HG02885 (cell line): Measurements from ENCODE around the gene MAP3K2.

Source experiments
- ATAC-seq: cut with Tn5 transposase; IDR thresholded peaks from one replicate; pipeline ENCODE4 v1.9.1; 2021; ENCODE audit warnings: mild to moderate bottlenecking; ENCODE audit not compliant: unreplicated experiment, poor library complexity

The MAP3K2 gene

DNA sequence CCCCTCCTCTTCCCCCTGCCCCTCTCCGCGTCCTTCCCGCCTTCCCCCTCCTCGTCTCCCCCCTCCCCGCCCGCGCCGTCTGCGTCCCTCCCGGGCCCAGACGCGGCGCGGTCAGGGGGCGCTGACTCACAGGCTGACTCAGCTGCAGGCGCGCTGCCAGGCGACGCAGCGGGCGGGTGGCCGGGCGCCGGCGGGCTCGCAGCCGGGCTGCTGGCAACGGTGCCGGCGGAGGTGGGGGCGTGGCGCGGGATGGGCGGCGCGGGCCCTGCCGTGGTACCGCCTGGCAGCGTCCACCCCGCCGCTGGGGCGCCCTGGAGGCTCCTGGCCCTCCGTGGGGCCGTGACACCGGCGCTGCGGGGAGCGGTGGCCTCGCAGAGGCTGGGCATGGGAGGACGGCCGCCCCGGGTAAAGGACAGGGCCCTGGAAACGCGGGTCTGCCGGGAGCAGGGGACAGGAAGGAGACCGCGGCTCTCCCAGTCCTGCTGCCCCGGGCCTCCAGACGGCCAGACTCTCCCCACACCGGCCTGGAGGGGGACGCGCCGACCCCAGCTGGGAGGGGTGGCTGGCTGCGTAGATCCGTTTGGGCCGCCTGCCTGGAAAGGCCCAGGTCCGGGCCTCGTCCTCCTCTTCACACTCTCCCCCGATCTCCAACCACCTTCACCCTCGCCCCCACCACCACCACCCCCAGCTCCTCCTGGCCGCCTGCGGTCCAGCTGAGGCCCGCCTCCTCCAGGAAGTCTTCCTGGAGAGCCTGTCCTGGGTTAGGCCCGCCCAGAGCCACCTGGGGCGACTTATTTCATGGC, 20.4 kb upstream of the MAP3K2 start:
- ATAC-seq = peak; percentile 69

DNA sequence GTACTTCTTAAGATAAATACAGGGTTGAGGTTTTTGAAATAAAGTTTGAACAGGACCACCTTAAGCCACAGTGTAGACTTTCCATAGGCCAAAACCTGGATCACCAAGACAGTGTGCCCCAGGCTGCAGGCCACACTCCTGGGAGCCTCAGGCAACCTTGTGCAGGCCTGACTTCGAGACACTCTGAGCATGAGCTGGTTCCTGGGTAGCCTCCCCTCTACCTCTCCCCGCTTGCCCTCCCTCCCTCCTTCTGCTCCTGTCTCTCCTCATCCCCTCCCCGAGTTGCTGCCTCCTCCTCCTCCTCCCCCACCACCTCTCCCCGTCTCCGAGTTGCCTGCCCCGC, 19.9 kb upstream of the MAP3K2 start:
- ATAC-seq = peak; percentile 32

DNA sequence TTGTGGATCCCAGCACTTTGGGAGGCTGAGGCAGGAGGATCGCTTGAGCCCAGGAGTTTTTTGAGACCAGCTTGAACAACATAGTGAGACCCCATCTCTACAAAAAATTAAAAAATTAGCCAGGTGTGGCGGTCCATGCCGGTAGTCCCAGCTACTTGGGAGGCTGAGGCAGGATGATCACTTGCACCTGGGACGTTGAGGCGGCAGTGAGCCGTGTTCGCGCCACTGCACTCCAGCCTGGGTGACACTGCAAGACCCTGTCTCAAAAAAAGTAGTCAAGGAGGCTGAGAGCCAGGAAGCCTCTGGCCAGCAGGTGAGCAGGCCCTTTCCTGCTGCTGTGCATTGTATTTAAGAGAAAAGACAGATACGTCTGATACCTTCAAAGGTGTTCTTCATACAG, 19.3 kb upstream of the MAP3K2 start:
- no peak for ATAC-seq

DNA sequence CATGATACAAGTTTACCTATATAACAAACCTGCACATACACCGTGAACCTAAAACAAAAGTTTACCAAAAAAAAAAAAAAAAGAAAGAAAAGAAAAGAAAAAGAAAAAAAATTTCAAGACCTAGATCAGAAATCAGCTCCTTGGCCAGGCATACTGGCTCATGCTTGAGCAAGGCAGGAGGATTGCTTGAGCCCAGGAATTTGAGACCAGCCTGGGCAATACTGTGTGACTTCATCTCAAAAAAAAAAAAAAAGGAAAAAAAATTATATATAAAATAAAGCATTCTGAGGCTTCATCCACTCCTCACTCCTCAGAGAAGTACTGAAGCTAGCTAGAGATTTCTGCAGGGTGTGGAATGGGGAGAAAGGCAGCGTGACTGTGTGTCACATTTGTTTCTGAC, 18.7 kb upstream of the MAP3K2 start:
- no peak for ATAC-seq

DNA sequence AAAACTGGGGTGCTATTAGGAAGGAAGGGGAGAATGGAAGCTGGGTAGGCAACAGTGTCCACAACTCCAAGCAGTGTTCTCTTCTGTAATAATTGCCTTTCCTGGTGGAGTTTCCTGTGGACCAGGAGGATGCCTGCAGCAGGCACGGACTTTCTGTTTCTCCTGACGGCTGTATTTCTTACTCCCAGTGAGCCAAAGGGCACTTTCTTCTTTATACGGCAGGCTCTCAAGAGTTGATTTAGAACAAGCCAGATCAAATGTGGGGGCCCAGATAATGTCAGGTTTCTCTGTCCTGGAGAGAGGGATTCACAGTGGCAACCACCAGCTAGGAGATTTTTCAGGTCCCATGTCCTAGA, 17.5 kb upstream of the MAP3K2 start:
- ATAC-seq = no peak

DNA sequence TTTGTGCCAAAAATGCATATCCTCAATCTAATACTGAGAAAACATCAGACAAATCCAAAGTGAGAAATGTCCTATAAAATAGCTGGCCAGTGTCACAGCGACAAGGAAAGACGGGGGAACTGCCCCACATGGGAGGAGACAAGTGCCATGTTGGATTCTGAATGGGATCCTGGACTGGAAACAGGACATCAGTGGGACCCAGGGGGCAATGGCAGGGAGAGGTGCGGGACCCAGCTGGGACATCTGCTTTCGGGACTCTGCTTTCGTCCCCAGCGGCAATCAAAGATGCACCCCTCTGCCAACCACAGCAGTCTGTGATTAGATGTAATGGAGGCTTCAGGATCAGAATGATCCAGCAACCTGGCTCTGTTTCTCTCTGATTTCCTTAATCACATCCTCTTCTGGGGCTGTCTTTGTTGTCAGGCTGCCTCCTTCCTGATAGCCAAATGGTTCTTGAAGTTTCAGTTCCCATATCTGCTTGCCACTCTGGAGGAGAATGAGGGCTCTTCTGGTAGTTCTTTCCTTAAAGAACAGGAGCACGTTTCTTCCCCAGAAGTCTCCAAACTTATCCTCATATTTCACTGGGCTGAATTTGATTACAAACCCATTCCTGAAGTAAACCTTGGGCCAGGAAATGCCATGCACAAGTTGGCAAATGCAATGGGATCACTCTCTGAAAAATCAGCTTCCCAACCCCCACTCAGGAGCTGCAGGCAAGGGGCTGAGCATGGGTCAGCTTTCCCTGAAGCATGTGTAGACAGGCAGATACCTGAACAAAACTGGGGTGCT, 16.9 kb upstream of the MAP3K2 start:
- no peak for ATAC-seq

DNA sequence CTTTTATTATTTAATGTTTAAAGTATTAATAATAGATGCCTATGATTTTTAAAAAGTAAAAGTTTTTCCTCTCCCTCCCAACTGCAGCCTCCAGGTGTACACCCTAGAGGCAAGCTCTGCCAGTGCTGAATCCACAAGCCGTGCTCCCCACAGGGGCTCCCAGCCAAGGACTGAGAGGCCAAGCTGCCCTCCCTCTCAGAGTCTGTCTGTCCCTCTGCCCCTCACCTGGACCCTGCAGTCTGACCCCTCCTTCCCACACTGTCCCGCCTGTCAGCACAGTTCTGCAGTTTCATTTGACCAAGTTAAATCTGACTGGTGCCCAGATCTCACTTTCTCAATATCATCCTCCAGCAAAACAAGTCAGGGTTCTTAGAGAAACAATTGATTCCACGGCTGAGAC, 15.7 kb upstream of the MAP3K2 start:
- no peak for ATAC-seq

DNA sequence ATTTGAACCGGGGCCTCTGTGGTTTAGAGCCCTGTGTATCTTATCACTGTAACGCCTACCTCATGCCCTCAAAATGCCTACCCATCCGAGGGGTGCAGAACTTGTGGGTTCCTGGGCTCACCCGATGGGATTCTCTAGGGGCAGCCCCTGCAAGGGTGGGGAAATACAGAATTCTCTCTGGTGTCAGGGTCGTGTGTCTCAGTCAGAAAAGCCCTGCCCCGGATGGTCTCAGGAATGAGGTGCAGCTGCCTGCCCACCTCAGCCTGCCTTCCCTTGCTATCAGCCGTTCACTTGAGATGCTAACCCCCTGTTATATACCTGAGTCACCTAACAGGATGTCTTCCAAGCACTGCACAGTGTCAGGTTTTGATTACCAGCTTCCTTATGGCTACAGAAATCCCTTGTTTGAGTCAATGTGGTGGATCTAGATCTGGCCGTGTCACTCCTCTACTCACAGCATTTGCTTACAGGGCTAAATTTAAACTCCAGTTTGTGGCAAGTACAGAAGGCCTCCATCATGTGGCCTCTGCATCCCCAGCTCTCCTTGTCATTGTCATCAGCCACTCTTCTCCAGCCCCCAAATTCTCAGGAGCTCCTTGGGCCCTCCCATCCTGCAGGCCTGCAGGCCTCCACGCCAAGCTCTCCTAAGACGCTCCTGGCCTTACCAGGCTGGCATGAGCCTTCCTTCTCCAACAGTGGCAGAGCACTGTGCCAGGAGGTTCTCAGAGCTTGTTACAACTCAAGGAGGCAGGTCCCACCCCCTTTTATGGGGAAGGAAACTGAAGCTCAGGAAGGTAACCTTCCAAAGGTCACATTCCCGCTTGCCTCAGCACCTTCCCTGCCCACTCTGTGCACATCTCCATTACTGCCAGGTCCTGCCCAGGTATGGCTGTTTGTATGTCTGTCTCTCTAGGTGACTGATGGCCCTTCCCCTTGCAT, 14.3 kb upstream of the MAP3K2 start:
- peak; percentile 39 for ATAC-seq

DNA sequence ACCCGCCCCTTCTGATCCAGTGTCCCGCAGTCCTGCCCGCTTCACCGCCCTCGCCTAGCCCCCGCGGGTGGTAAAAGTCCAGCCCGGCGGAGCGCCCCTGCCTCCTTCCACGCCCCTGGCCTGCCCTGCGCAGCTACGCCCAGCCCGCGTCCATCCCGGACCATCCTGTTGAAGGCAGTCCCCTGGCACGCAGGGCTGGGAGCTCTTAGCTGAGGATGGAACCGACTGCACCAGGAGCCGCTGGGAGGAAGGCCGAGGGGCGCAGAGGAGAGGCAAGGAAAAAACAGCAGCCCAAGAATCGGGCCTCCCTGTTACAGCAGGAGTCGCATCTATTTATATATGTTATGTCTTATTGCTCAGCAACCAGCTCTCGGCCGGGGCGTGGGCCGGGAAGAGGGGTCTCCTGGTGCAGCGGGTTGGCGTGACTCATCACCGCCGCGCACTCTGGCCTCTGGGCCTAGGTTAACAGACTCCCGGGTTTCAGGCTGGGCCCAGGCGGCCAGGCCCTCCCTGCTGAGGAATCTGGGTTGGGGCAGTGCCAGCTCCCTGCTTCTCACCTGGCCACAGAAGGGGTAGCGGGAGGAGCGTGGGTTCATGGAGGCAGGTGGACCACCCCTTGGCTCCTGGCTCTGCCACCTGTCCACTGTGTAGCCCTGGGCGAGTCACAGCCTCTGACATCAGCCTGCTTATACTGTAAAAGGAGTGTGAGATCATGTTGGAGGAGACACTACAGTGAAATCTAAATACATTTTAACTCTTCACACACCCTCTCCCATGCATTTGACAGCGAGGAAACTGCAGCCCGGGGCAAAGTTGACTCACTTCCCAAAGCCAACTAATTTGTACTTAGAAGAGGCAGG, 13.4 kb upstream of the MAP3K2 start:
- ATAC-seq = peak; percentile 2

DNA sequence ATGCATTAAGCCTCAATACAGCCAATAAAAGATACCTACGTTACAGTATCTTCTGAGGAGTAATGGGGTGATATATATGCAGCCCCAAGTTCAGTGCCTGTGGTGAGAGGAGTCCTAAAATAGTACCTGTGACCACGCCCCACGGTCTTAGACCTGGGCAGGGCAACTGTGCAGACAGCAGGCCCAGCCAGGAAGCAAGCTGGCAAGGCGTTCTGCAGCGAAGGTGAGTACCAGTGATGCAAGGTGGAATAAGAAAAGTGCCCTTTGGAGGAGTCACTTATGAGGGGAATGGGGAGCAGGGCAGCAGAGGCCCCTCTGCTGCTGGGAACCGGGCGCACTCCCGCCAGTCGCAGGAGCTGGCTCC, 12.7 kb upstream of the MAP3K2 start:
- ATAC-seq = no peak

DNA sequence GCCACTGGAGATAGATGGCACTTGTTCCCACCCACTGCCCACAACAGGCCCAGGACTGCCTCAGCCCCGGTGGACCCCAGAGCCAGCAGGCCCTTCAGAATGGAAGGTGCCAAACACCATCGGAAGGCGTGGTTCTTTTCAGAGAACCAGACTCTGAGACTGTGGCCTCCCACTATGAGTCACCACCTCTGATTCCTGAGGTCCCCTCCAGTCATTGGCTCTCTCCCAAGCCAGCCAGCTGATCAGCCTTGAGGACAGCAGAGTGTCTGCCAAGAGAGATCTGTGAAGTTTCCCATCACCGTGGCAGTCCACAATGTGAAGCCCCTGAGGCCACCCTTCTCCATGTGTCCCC, 10.4 kb upstream of the MAP3K2 start:
- peak; percentile 91 for ATAC-seq

DNA sequence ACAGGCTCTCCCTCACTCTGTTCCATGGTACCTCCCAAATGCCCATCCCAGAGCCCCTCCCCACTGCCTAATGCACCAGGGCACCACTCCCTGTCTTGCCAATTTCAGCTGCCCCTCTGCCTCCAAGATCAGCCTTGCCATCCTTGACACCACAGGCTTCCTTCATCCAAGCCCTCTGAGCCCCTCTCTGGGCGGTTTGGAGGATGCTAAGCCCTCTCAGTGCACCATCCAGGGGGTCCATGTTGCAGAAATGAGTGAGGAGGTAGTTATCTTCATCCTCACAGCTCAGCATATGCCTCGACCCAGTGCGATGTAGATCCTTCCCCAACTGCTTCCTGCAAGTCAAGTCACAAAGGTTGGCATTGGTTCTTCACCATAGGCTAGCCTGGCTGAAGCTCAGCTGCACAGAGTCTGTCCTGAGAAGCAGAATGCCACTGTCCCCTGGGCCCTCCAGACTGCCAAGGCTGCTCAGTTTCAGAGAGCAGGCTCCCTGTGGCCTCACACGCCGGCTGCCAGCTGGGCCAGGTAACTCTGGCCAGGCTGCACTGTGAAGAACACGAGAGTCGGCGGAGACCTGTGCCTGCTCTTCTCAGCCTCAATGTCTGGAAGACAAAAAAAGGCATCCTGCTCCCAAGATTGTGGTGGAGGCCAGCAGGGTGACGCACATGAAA, 9.9 kb upstream of the MAP3K2 start:
- ATAC-seq = peak; percentile 1

DNA sequence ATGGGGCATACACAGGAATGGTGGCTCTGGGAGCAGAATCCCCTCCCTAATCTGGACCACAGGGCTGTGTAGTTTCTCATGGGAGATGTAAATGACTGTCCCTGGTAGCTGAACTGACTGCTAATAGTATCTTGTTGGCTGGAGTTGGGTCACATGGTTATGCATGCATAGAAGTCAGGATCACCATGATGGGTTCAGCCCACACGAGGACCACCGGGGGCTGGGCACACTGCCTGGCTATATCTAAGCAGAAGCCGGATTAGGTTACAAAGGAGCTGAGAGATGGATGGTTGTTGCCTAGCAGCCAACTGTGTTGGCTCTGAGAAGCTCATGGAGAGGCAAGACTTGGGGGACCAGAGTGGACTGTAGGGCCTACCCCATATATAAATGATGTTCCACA, 6.7 kb upstream of the MAP3K2 start:
- no peak for ATAC-seq

DNA sequence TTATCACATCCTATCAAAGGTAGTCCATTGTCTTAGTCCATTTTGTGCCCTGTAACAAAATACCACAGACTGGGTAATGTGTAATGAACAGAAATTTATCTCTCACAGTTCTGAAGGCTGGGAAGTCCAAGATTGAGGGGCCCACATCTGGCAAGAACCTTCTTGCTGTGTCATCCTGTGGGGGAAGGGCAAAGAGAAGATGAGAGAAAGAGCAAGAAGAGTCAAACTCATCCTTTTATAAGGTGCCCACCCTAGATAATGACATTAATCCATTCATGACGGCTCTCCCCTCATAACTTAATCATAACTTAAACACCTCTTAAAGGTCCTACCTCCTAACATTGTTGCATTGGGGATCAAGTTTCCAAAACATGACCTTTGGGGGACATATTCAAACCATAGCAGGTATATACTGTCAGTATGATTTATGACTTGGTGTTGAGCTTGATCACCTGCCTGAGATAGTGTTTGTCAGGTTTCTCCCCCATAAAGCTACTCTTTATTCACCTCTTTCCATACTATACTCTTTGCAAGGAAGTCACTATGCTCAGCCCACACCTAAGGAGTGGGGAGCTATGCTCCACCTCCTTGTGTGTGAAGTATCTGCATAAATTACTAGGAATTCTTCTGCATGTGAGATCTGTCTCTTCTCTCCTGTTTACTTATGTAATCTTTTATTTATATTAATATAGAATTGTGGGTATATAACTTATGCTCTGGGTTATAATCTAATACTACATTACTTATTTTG, 5.2 kb upstream of the MAP3K2 start:
- ATAC-seq = no peak

DNA sequence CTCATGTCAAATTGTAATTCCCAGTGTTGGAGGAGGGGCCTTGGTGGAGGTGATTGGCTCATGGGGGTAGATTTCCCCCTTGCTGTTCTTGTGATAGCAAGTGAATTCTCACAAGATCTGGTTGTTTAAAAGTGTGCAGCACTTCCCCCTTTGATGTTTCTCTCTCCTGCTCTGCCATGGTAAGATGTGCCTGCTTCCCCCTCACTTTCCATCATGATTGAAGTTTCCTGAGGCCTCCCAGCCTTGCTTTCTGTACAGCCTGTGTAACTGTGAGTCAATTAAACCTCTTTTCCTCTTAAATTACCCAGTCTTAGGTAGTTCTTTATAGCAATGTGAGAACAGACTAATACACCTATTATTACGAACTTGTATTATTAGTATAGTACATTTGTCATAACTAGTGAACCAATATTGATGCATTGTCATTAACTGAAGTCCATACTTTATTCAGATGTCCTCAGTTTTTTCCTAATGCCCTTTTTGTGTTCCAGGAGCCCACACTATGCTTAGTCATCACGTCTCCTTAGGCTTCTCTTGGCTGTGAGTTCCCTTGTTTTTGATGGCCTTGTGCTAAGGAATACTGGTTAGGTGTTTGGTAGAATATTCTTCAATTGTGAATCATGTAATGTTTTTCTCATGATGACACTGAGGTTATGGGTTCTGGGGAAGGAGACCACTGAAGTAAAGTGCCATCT, 4.5 kb upstream of the MAP3K2 start:
- no peak for ATAC-seq

DNA sequence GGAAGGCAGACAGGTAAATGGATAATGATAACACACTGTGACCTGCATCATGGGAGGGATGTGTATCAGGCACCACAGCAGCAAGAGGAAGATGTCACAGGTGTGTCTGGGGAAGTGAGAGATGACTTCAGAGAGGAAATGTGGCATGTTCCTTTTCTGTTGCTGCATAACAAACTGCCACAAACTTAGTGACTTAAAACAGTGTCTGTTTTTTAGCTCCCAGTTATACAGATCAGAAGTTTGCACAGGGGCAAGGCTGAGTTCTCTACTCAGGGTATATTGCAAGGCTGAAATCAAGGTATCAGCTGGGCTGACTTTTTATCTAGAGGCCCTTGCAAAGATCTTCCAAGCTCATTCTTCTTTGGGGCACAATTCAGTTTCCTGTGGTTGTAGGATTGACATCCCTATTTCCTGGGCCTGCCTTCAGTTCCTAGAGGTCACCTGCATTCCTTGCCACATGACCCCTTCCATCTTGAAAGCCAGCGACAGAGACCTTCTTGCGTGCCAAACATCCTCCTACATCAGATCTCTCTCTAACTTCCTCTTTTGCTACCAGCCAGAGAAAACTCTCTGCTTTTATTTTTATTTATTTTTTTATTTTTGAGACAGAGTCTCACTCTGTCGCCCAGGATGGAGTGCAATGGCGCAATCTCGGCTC, 2.1 kb upstream of the MAP3K2 start:
- peak; percentile 22 for ATAC-seq

DNA sequence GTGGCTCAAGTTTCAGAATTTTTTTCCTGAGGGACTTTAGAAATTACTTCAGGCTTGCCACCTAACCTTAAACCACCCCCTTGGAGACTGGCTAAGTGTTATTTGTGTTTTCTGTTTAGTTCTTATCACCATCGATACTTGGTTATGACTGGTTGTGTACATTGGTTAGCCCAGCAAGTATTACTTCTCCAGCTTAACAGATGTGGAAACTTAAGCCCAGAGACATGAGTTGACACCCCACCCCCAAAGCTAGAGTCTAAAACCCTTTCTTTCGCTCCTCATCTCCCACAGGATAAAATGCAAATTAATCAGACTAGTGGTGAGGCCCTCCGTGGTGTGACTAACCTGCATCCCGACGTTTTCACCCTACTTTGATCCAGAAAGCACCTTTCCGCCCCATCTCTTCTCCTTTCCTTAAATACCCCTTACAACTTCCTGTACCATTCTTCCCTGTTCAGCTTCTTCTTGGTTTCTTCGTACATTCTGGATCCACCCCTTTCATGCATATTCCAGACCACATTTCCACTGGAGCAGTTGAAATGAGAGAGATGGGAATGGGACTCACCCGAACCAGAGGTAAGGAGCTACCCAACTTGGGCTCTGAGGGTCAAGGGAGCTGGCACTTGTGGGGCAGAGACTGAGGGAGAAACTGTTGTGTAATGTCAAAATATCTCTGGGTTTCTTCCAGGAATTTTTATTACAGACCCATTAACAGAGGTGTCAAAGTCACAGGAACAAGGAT, 819 bp upstream of the MAP3K2 start:
- peak; percentile 19 for ATAC-seq
